ENCODE results near the gene SLC6A8. TPM values are rescaled to one million over a fixed set of nuclear protein-coding genes. Genes with fewer than 3 reads are reported as not detected.

SLC6A8 gene
- total and polyA plus RNA-seq, 2 donors (not counting 3 experiments of a cell fraction or from before 2014, with no cell fraction given), result 22.7 to 23.6 TPM

DNA sequence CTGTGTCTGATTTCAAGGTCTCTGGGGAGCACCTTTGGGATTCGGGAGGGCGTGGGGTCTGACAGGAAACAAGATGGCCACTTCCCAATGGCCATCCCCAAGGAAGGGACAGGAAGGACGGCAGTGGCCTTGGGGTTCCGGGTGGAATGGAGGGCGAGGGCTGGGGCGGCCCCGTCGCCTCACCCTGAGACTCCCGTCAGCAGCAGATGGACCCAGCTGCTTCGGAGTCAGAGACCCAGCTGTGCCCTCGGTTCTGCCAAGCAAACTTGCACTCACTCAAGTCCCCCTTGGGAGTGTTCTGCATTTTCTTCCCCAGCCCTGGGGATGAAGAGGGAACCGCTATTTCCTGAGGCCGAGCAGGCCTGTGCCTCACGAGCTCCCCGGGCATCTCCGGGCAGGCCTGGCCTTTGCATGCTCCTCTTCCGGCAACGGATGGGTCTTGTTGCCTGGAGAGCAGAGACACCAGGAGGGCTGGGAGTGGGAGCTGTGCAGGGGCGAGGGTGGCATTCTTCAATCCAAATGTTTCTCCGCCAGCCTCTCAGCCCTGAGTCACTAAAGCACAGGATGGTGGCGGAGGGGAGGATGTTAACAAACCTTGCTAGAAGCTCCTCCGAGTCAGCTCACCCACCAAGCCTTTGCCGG is 47.6 kb upstream of the SLC6A8 start:
- BruUV-seq (replicated peaks), result no TSS peak
- H3K27me3 ChIP-seq (ENCODE audit: control insufficient read depth in 2 of 2, insufficient read depth in 2 of 2, low read length in 2 of 2), result peaks cover 30 to 31% of the 10 kb centered on the region in 2 experiments
- H3K36me3 ChIP-seq (ENCODE audit: control insufficient read depth in 2 of 2, extremely low read depth in 1 of 2, insufficient read depth in 2 of 2, low read length in 2 of 2), result no peaks in the 10 kb centered on the region
- no peak overlapping the region for H3K4me2 ChIP-seq (ENCODE audit: insufficient read depth, low read length)
- no peaks in the 10 kb centered on the region for H3K9me1 ChIP-seq (replicated peaks; ENCODE audit: control insufficient read depth, extremely low read depth, insufficient read depth, low read length)
- H3K9ac ChIP-seq (replicated peaks; ENCODE audit: extremely low read depth, insufficient read depth, low read length), result no peak overlapping the region
- H4K20me1 ChIP-seq (replicated peaks; ENCODE audit: control insufficient read depth, extremely low read depth, insufficient read depth, low read length), result no peaks in the 10 kb centered on the region
- DNase-seq (ENCODE audit: low read depth, low spot score) (no peak), FAIRE-seq (no peak)
- H3K9me3 ChIP-seq (replicated peaks; ENCODE audit: control insufficient read depth, insufficient read depth, low read length), result no peaks in the 10 kb centered on the region
- POLR2A ChIA-PET, result no interaction called here
- no peaks in the 10 kb centered on the region for H3K79me2 ChIP-seq (ENCODE audit: control insufficient read depth, insufficient read depth, low read length)
- H3K27ac ChIP-seq (ENCODE audit: insufficient read depth, low read depth, low read length), result no peak overlapping the region
- dilution Hi-C loops (cut with MboI; ENCODE audit: extremely low pct_ligation_motif_present, low sequenced_read_pairs) (no loop called here), intact Hi-C loops (cut with micrococcal nuclease) (no loop called here)
- no peak overlapping the region for H3K4me3 ChIP-seq (replicated peaks in 1 of 3; ENCODE audit: insufficient read depth in 1 of 3, low read depth in 1 of 3, low read length in 3 of 3)
- no peaks in the 10 kb centered on the region for H3K4me1 ChIP-seq (ENCODE audit: control insufficient read depth, extremely low read depth, insufficient read depth, low read length)
- TF ChIP-seq, protein P1, sequence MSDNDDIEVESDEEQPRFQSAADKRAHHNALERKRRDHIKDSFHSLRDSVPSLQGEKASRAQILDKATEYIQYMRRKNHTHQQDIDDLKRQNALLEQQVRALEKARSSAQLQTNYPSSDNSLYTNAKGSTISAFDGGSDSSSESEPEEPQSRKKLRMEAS (IDR thresholded peaks at IDR 0.05; ENCODE audit: insufficient read depth, insufficient read length), result no peak
- TF ChIP-seq, protein P2, sequence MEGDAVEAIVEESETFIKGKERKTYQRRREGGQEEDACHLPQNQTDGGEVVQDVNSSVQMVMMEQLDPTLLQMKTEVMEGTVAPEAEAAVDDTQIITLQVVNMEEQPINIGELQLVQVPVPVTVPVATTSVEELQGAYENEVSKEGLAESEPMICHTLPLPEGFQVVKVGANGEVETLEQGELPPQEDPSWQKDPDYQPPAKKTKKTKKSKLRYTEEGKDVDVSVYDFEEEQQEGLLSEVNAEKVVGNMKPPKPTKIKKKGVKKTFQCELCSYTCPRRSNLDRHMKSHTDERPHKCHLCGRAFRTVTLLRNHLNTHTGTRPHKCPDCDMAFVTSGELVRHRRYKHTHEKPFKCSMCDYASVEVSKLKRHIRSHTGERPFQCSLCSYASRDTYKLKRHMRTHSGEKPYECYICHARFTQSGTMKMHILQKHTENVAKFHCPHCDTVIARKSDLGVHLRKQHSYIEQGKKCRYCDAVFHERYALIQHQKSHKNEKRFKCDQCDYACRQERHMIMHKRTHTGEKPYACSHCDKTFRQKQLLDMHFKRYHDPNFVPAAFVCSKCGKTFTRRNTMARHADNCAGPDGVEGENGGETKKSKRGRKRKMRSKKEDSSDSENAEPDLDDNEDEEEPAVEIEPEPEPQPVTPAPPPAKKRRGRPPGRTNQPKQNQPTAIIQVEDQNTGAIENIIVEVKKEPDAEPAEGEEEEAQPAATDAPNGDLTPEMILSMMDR (IDR thresholded peaks at IDR 0.05; ENCODE audit: extremely low read depth in 1 of 2, insufficient read depth in 1 of 2, low read depth in 1 of 2, low read length in 2 of 2), result no peak
- TF ChIP-seq FOS (IDR thresholded peaks at IDR 0.05; ENCODE audit: borderline replicate concordance, insufficient read depth, low read length), result no peak
- no peak for TF ChIP-seq MYC (IDR thresholded peaks at IDR 0.05; ENCODE audit: low read depth, low read length)
- TF ChIP-seq GATA2 (IDR thresholded peaks at IDR 0.05; ENCODE audit: insufficient read depth, insufficient read length, low read depth, low read length), result no peak
- TF ChIP-seq EZH2 (IDR thresholded peaks at IDR 0.05; ENCODE audit: borderline replicate concordance, low read depth, low read length, severe bottlenecking), result no peak
- no peak for TF ChIP-seq POLR2AphosphoS5 (IDR thresholded peaks at IDR 0.05; ENCODE audit: insufficient read depth, low read depth, low read length)
- no peak for TF ChIP-seq JUN (IDR thresholded peaks at IDR 0.05; ENCODE audit: borderline replicate concordance, insufficient read depth, insufficient read length, low read depth)
- TF ChIP-seq POLR2A (IDR thresholded peaks at IDR 0.05; ENCODE audit: low read depth, low read length), result no peak
- CTCF ChIA-PET, result interaction anchor here (1.0 to 1.2 kb wide), 2 partner anchors 28 kb away, joined by 4 read pairs; no protein-coding TSS in a partner anchor
- H2AFZ ChIP-seq (ENCODE audit: low read depth, low read length), result no peak overlapping the region
